Breast epithelium (tissue), 3 donors: ENCODE results near the gene NXT1.

Source experiments
- POLR2A ChIP-seq: fragments of 450-650 bp; IDR thresholded peaks from one replicate; pipeline ENCODE4 v1.6.1; 2016; ENCODE audit warnings: antibody characterized with exemption, mild to moderate bottlenecking, moderate library complexity
- POLR2AphosphoS5 ChIP-seq, 3 donors: sonication (generic); formaldehyde crosslinking; IDR thresholded peaks; one replicate each; pipeline ENCODE4 v1.6.1; 2017; ENCODE audit warnings: antibody characterized with exemption in 3 of 3
- TF ChIP-seq, protein P1 (sequence below), 3 donors: fragments of 450-650 bp; IDR thresholded peaks; one replicate each; pipeline ENCODE4 v1.5.1; 2016 to 2017; ENCODE audit warnings: antibody characterized with exemption in 3 of 3, mild to moderate bottlenecking in 3 of 3, moderate library complexity in 3 of 3

DNA sequence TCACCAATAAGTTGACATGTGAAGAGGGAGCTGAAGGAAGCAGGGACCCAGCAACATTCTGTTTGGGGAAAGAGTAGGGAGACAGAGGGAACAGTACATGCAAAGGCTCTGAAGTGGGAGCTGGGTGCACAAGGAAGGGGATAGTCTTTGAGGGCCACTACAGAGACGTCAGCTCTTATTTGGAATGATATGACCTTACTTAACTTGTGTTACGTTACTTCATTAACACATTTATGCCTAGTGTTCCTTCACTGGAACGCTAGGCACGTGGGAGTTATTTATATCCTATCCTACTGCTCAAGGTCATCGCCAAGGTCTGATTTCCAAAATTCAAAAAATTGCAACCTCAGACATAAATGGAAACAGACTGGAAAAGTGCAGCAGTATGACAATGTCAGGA, 50.5 kb downstream of the NXT1 start:
- TF ChIP-seq, protein P1, sequence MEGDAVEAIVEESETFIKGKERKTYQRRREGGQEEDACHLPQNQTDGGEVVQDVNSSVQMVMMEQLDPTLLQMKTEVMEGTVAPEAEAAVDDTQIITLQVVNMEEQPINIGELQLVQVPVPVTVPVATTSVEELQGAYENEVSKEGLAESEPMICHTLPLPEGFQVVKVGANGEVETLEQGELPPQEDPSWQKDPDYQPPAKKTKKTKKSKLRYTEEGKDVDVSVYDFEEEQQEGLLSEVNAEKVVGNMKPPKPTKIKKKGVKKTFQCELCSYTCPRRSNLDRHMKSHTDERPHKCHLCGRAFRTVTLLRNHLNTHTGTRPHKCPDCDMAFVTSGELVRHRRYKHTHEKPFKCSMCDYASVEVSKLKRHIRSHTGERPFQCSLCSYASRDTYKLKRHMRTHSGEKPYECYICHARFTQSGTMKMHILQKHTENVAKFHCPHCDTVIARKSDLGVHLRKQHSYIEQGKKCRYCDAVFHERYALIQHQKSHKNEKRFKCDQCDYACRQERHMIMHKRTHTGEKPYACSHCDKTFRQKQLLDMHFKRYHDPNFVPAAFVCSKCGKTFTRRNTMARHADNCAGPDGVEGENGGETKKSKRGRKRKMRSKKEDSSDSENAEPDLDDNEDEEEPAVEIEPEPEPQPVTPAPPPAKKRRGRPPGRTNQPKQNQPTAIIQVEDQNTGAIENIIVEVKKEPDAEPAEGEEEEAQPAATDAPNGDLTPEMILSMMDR (IDR thresholded peaks at IDR 0.05) = no peak
- TF ChIP-seq POLR2A (no peak), POLR2AphosphoS5 (IDR thresholded peaks at IDR 0.05) (no peak)
